ENCODE measurements around the gene IQCF2.
"Not testable (repeated sequence)": the region's sequence is repeated elsewhere in the genome, so short reads cannot be mapped to it uniquely, and the experiment has no call there.

The IQCF2 gene

GRCh38 chr3:51860703-51861665 lies at the start of gene IQCF2:
Gene IQCF2 (plus strand): TSS chr3:51861615. CDS start chr3:51861667, 52 bp downstream.
- DNase-seq (ENCODE audit: low read depth) = no peak

- no peak for DNase-seq (ENCODE audit: low read depth)
These were observed 47.9 kb upstream of the IQCF2 start for GRCh38 chr3:51813539-51813938.

GRCh38 chr3:51814034-51814433 lies 47.4 kb upstream of the IQCF2 start:
- DNase-seq (ENCODE audit: low read depth) = no peak

GRCh38 chr3:51815614-51816013 lies 45.8 kb upstream of the IQCF2 start:
- DNase-seq (ENCODE audit: low read depth) = no peak

- DNase-seq (ENCODE audit: low read depth) = no peak
These were observed 44.7 kb upstream of the IQCF2 start for GRCh38 chr3:51816723-51817122.

- no peak for DNase-seq (ENCODE audit: low read depth)
These were observed 44.0 kb upstream of the IQCF2 start for GRCh38 chr3:51817375-51817774.

- no peak for DNase-seq (ENCODE audit: low read depth)
These were observed 42.3 kb upstream of the IQCF2 start for GRCh38 chr3:51819151-51819550.

- no peak for DNase-seq (ENCODE audit: low read depth)
These were observed 41.6 kb upstream of the IQCF2 start for GRCh38 chr3:51819709-51820406.

GRCh38 chr3:51828297-51828696 lies 33.1 kb upstream of the IQCF2 start:
- no peak for DNase-seq (ENCODE audit: low read depth)

- DNase-seq (ENCODE audit: low read depth) = no peak
These were observed 31.1 kb upstream of the IQCF2 start for GRCh38 chr3:51830345-51830744.

- DNase-seq (ENCODE audit: low read depth) = no peak
These were observed 30.5 kb upstream of the IQCF2 start for GRCh38 chr3:51830836-51831385.

GRCh38 chr3:51836606-51837005 lies 24.8 kb upstream of the IQCF2 start:
- no peak for DNase-seq (ENCODE audit: low read depth)

- no peak for DNase-seq (ENCODE audit: low read depth)
These were observed 16.3 kb upstream of the IQCF2 start for GRCh38 chr3:51845129-51845528.

- DNase-seq (ENCODE audit: low read depth) = not testable (repeated sequence)
These were observed 6.0 kb upstream of the IQCF2 start for GRCh38 chr3:51855411-51855810.

- DNase-seq (ENCODE audit: low read depth) = no peak
These were observed 1.5 kb downstream of the IQCF2 start for GRCh38 chr3:51862886-51863285.

- not testable (repeated sequence) for DNase-seq (ENCODE audit: low read depth)
These were observed 7.5 kb downstream of the IQCF2 start for GRCh38 chr3:51868896-51869295.

- DNase-seq (ENCODE audit: low read depth) = no peak
These were observed 7.9 kb downstream of the IQCF2 start for GRCh38 chr3:51869304-51869703.

- no peak for DNase-seq (ENCODE audit: low read depth)
These were observed 11.9 kb downstream of the IQCF2 start for GRCh38 chr3:51873253-51873766.

GRCh38 chr3:51873876-51874275 lies 12.5 kb downstream of the IQCF2 start:
- no peak for DNase-seq (ENCODE audit: low read depth)

- DNase-seq (ENCODE audit: low read depth) = no peak
These were observed 13.0 kb downstream of the IQCF2 start for GRCh38 chr3:51874411-51874810.

- no peak for DNase-seq (ENCODE audit: low read depth)
These were observed 13.5 kb downstream of the IQCF2 start for GRCh38 chr3:51874889-51875288.

- no peak for DNase-seq (ENCODE audit: low read depth)
These were observed 14.1 kb downstream of the IQCF2 start, which contains the start of gene IQCF5 for GRCh38 chr3:51875501-51875900. Gene IQCF5 (minus strand): TSS chr3:51875601. CDS start chr3:51875531, 70 bp downstream.
